HG02763 (cell line): ENCODE measurements around the gene FBXO15.

Source experiments
- ATAC-seq: cut with Tn5 transposase; IDR thresholded peaks from one replicate; pipeline ENCODE4 v1.9.1; 2021; ENCODE audit warnings: mild to moderate bottlenecking, moderate library complexity; ENCODE audit not compliant: unreplicated experiment

The FBXO15 gene

GRCh38 chr18:74147779-74148542, at the start of gene FBXO15, which contains the start of gene TIMM21:
Gene FBXO15, minus strand, starts transcription at chr18:74147834. Its CDS starts 49 bp downstream, at chr18:74147785.
Gene TIMM21, plus strand, starts transcription at chr18:74148523. Its CDS starts 286 bp downstream, at chr18:74148809.
- peak; percentile 92 for ATAC-seq

- ATAC-seq = peak; percentile 83
Observed at GRCh38 chr18:74196220-74197119, 48.8 kb upstream of the FBXO15 start.

- no peak for ATAC-seq
Observed at GRCh38 chr18:74194691-74195090, 47.1 kb upstream of the FBXO15 start.

GRCh38 chr18:74191577-74191976, 43.9 kb upstream of the FBXO15 start:
- ATAC-seq = no peak

- ATAC-seq = no peak
Observed at GRCh38 chr18:74190086-74190485, 42.5 kb upstream of the FBXO15 start.

- no peak for ATAC-seq
Observed at GRCh38 chr18:74186661-74187060, 39.0 kb upstream of the FBXO15 start.

GRCh38 chr18:74185860-74186259, 38.2 kb upstream of the FBXO15 start:
- no peak for ATAC-seq

GRCh38 chr18:74184875-74185274, 37.2 kb upstream of the FBXO15 start:
- ATAC-seq = no peak

- ATAC-seq = no peak
Observed at GRCh38 chr18:74183130-74183529, 35.5 kb upstream of the FBXO15 start.

GRCh38 chr18:74182335-74182734, 34.7 kb upstream of the FBXO15 start:
- ATAC-seq = no peak

- ATAC-seq = no peak
Observed at GRCh38 chr18:74179623-74180199, 32.1 kb upstream of the FBXO15 start.

- ATAC-seq = no peak
Observed at GRCh38 chr18:74178884-74179283, 31.2 kb upstream of the FBXO15 start.

- no peak for ATAC-seq
Observed at GRCh38 chr18:74175658-74176057, 28.0 kb upstream of the FBXO15 start.

- no peak for ATAC-seq
Observed at GRCh38 chr18:74173434-74173750, 25.8 kb upstream of the FBXO15 start.

GRCh38 chr18:74172697-74173433, 25.2 kb upstream of the FBXO15 start:
- ATAC-seq = no peak

- ATAC-seq = peak; percentile 93
Observed at GRCh38 chr18:74171910-74172606, 24.4 kb upstream of the FBXO15 start.

- no peak for ATAC-seq
Observed at GRCh38 chr18:74166386-74166785, 18.8 kb upstream of the FBXO15 start.

GRCh38 chr18:74163019-74163660, 15.5 kb upstream of the FBXO15 start:
- ATAC-seq = peak; percentile 71

- no peak for ATAC-seq
Observed at GRCh38 chr18:74155276-74155675, 7.6 kb upstream of the FBXO15 start.

- no peak for ATAC-seq
Observed at GRCh38 chr18:74154716-74155115, 7.1 kb upstream of the FBXO15 start.
